Cardiac fibroblast (primary cell): Measurements from ENCODE around the gene FXYD2.

Source experiments
- DNase-seq, 2 donors: peaks; one replicate each; pipeline versions ENCODE4 v3.0.0 to v3.0.0-alpha.2; 2010; ENCODE audit warnings: low read depth in 2 of 2
- H3K4me3 ChIP-seq, 2 donors: replicated peaks in 1 of 2; 1 replicate in 1 of 2; 2 replicates in 1 of 2; pipeline ENCODE4 v1.5.1; 2011; ENCODE audit warnings: low read depth in 2 of 2, low read length in 2 of 2, mild to moderate bottlenecking in 2 of 2, moderate library complexity in 1 of 2
- TF ChIP-seq, protein P1 (sequence below): IDR thresholded peaks from one replicate; pipeline ENCODE4 v1.5.1; 2011; ENCODE audit warnings: low read depth, mild to moderate bottlenecking, low read length, inconsistent platforms

The FXYD2 gene

DNA sequence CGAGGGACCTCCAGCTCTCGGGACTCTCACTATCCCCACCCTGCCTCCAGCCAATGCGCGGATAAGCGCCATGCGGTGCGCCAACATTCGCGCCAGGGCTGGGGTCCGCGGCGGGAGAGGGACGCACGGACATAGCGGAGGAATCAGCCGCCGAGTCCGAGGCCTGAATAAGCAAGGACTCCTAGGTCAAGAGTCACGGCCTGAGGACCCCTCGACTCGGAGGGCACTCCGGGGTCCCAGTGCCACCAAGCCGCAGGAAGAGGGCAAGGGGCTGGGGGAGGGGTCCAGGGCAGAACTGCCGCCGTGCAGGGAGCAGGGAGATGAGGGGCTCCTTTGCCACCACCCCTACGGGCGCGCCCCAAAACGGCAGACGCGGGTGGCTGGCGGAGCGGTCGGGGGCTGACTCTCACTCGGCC is 28.1 kb downstream of the FXYD2 start:
- DNase-seq, result no peak
- no peak overlapping the region for H3K4me3 ChIP-seq
- TF ChIP-seq, protein P1, sequence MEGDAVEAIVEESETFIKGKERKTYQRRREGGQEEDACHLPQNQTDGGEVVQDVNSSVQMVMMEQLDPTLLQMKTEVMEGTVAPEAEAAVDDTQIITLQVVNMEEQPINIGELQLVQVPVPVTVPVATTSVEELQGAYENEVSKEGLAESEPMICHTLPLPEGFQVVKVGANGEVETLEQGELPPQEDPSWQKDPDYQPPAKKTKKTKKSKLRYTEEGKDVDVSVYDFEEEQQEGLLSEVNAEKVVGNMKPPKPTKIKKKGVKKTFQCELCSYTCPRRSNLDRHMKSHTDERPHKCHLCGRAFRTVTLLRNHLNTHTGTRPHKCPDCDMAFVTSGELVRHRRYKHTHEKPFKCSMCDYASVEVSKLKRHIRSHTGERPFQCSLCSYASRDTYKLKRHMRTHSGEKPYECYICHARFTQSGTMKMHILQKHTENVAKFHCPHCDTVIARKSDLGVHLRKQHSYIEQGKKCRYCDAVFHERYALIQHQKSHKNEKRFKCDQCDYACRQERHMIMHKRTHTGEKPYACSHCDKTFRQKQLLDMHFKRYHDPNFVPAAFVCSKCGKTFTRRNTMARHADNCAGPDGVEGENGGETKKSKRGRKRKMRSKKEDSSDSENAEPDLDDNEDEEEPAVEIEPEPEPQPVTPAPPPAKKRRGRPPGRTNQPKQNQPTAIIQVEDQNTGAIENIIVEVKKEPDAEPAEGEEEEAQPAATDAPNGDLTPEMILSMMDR, result no peak

DNA sequence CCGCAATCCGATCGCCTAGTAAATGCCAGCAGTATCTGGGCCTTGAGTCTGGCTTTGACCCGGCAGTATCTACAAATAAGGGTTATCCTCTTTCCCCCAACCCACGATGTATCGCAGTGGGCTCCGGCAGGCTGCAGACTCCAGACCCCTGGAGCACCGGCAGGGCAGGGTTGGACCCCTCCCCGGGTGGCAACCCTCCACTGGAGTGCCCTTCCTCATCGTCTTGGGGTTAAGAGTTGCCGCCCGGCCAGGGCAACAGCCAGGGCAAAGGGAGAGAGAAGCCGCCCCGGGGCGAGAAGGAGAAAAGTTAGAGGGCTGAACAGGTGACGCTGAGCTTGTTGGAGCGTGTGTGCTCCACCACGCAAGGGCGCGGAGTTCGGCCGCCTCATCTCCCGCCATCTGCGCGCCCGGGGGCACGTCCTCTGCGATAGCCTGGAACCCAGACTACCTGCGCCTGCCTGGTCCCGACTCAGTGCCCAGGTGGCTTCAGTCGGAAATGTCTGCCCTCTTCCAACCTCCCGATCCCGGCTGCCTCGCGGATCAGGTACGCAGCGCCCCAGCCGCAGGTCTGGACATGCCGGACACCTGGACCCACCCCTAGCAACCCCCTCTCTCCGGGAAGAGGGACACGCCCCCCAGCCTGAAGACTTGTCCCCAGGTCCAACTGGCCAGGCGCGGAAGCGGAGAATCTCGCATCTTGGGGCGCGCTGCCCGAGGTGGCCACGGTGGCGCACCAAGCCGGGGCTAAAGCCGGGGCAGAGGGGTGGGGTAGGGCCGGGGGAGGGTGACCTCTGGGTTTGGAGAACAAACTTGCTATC is 28.7 kb downstream of the FXYD2 start:
- TF ChIP-seq, protein P1, result no peak
- DNase-seq, result no peak
- no peak overlapping the region for H3K4me3 ChIP-seq

DNA sequence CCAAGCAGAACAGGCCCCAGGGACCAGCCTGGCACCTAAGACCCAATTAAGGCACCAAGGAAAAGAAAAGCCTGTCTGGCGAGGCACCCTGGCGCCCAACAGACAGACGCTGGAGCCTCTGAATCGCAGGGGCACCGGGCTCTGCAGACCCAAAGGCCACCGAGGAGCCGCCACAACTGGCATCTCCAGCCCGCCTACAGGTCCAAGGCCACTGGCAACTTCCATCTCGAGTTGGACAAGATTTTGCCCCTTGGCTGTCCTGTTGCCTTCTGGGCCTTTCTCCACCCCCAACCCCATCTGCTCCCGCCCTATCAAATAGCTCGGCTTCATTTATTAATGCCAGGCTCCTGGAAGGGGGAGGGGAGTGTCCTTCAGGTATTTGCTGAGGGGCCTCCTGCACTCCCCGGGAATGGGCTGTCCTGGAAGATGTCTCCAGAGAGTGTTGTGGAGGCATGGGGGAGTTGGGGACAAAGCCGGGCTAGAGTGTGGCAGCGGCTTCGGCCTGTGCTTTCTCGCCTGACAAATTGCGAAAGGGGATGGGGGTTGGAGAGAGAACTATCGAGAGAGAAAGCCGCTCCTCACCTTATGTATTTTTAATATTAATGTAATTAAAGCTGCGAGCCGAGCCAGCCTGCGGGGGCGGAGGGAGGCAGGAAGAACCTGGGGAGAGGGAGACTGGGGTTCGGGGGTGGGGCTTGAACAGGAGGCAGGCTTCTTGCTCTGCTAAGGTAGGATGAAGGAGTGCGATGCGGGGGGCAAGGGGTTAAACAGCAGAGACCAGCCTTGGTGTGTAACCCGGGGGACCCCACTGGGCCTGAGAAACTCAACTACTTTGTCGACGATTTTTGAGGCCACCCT is 29.5 kb downstream of the FXYD2 start:
- H3K4me3 ChIP-seq, result no peak overlapping the region
- no peak for DNase-seq
- TF ChIP-seq, protein P1, result no peak

DNA sequence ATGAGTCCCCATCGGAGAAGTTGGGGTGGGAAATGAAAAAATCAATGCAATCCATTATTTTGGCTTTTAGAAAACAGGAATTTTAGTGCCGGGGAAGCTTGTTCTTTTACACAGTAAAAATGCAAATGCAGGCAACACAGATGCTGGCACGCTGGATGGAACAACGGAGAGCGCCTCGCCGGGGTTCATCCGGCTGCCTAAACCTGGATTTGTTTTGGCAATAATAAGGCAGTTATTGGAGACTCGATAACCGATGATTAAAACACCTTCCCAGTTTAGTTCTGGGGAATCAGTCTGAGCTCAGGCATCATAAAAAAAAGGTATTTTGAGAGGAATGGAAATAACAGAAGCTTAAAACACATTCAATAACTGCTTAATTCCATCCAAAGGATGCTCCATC is 30.4 kb downstream of the FXYD2 start:
- TF ChIP-seq, protein P1, result no peak
- H3K4me3 ChIP-seq, result no peak overlapping the region
- DNase-seq, result no peak

DNA sequence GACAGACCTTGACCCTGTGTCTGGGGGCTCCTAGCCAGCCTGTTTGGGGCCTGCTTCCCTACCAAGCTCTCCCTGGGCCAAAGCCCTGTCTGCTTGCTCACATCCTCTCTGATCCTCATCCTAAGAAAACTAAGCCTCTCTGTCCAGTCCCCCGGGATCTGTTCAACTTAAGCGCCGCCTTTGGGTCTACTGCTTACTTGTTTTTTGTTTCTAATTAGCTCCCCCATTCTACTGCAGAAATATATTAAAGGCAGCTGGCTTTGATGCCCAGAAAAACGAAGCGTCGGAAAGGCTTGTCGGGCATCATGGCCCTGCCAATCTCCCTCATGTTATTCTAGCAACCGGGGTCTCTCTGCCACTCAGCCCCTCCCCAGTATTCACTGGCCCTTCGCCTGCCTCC is 31.0 kb downstream of the FXYD2 start:
- no peak overlapping the region for H3K4me3 ChIP-seq
- no peak for DNase-seq
- TF ChIP-seq, protein P1, result no peak

DNA sequence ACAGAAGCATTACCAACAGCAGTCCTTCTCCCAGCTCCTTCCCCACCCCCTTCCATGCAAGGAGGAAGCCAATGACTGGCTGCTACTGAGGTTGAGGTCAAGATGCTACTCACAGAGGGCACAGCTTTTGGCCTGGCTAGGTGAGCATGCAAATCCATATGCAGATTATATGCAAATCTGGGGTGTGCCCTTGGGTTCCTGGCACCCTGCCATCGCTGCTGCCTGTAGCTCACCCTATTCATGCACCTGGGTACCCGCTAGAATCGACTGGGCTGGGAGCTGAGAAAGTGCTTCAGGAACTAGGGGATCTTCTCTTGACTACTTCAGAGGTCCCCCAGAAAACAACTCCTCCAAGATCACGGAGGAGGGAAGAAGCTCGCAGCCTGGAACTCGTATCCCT is 31.6 kb downstream of the FXYD2 start:
- H3K4me3 ChIP-seq, result no peak overlapping the region

More for the DNA sequence above, 31.6 kb downstream of the FXYD2 start:
- DNase-seq, result no peak
- TF ChIP-seq, protein P1, result no peak
